ENCODE measurements around the gene VEGFB.

GRCh38 chr11:64203421-64204079 is 30.8 kb upstream of the VEGFB start:
- TF ChIP-seq EZH2 (IDR thresholded peaks at IDR 0.05) (no peak), CTCF (IDR thresholded peaks at IDR 0.05) (no peak)
